Loucy (cell line): Measurements from ENCODE around the gene FBXL19.
A peak's percentile ranks its signal among the peaks of the same experiment; 100 is the strongest.

ENCODE experiments used
- H2AFZ ChIP-seq: fragments of 200-600 bp; sonication (generic); 2 replicates; pipeline ENCODE4 v1.6.0; 2016; ENCODE audit warnings: antibody characterized with exemption, mild to moderate bottlenecking, low read length, moderate library complexity
- H3F3A ChIP-seq: fragments of 200-600 bp; 2 replicates; pipeline ENCODE4 v1.6.0; 2016; ENCODE audit warnings: antibody characterized with exemption, low read depth, mild to moderate bottlenecking
- H3K27me3 ChIP-seq: fragments of 200-600 bp; sonication (generic); 2 replicates; pipeline ENCODE4 v1.6.1; 2014; ENCODE audit warnings: low read length, mild to moderate bottlenecking; ENCODE audit not compliant: insufficient read depth, poor library complexity, severe bottlenecking
- H3K36me3 ChIP-seq: fragments of 200-600 bp; sonication (generic); 2 replicates; pipeline ENCODE4 v1.6.1; 2016; ENCODE audit warnings: low read length; ENCODE audit not compliant: insufficient read depth
- H3K4me1 ChIP-seq: fragments of 200-600 bp; sonication (generic); 2 replicates; pipeline ENCODE4 v1.5.1; 2014; ENCODE audit warnings: low read length, mild to moderate bottlenecking; ENCODE audit not compliant: insufficient read depth, poor library complexity, severe bottlenecking
- H3K4me2 ChIP-seq: fragments of 200-600 bp; sonication (generic); 2 replicates; pipeline ENCODE4 v1.6.0; 2014; ENCODE audit warnings: antibody characterized with exemption, low read length, low read depth, mild to moderate bottlenecking; ENCODE audit not compliant: poor library complexity, severe bottlenecking
- H3K4me3 ChIP-seq: fragments of 200-600 bp; sonication (generic); 2 replicates; pipeline ENCODE4 v1.5.1; 2014; ENCODE audit warnings: low read length, mild to moderate bottlenecking, mixed read lengths; ENCODE audit not compliant: poor library complexity, severe bottlenecking
- H3K79me2 ChIP-seq: fragments of 200-600 bp; sonication (generic); 2 replicates; pipeline ENCODE4 v1.6.1; 2014; ENCODE audit warnings: low read length; ENCODE audit not compliant: insufficient read depth
- H3K9ac ChIP-seq: fragments of 200-600 bp; sonication (generic); 2 replicates; pipeline ENCODE4 v1.6.0; 2014; ENCODE audit warnings: mild to moderate bottlenecking, low read depth, low read length, moderate library complexity; ENCODE audit not compliant: poor library complexity, severe bottlenecking
- H3K9me2 ChIP-seq: fragments of 200-600 bp; sonication (generic); replicated peaks from 2 replicates; pipeline ENCODE4 v1.6.1; 2016; ENCODE audit warnings: low read depth, low read length, mixed read lengths
- H3K9me3 ChIP-seq: fragments of 200-600 bp; sonication (generic); 2 replicates; pipeline ENCODE4 v1.6.1; 2014; ENCODE audit warnings: mild to moderate bottlenecking, antibody characterized with exemption, low read length, low read depth; ENCODE audit not compliant: insufficient read depth
- H4K20me1 ChIP-seq: fragments of 200-600 bp; sonication (generic); 2 replicates; pipeline ENCODE4 v1.6.0; 2014; ENCODE audit warnings: antibody characterized with exemption, low read length, mild to moderate bottlenecking; ENCODE audit not compliant: insufficient read depth, poor library complexity, severe bottlenecking
- EZH2phosphoT487 ChIP-seq: fragments of 200-600 bp; IDR thresholded peaks from 2 replicates; pipeline ENCODE4 v1.6.1; 2018; ENCODE audit warnings: antibody characterized with exemption, mild to moderate bottlenecking, moderate library complexity, borderline replicate concordance
- TF ChIP-seq, protein P1 (sequence below): fragments of 200-600 bp; sonication (generic); conservative IDR thresholded peaks from 2 replicates; pipeline ENCODE4 v1.5.1; 2014; ENCODE audit warnings: mild to moderate bottlenecking, antibody characterized with exemption, low read length

FBXL19 gene

DNA sequence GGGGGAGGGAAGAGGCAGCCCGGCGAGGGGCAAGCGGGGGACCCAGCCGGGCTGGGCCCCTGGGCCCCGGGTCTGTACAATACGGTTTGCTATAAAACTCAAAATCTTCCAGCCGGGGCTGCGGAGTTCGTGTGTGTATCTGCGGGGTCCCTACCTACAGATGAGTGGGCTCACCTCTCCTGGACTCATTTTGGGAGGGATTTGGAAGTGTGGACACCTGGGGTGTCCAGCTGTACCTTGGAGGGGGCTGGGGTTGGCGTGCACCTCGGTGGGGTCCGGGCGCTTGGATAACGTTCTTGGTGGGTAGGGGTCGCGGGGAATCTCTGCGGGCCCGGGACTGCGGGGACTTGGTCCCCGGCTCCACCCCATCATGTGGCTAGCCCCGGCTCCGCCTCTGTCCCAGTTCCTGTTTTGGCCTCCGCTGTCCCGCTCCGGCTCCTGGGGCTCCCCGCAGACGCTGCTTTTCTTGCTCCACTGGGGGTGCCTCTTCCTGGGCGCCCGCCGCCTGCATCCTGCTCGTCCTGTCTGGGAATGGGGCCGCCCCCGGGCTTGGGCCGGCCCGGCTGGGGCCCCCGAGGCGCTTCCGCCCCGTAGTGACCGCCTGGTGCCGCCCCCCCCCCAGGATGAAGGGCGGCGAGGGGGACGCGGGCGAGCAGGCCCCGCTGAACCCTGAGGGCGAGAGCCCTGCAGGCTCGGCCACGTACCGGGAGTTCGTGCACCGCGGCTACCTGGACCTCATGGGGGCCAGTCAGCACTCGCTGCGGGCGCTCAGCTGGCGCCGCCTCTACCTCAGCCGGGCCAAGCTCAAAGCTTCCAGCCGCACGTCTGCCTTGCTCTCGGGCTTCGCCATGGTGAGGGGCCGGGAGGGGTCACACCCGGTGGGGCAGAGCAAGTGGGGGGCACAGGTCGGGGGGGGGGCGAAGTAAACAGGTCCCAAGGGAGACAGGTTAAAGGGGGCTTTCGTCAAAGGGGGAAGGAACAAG lies 25.6 kb downstream of the FBXL19 start, which contains the start of gene ORAI3:
TSS of gene ORAI3 (plus strand) at position 402 of the 983 bp plus-strand sequence. CDS start at position 624, 222 bp downstream.
- H3K27me3 ChIP-seq = peaks cover 7% of the 10 kb centered on the region
- H3K4me2 ChIP-seq = peak within 1 kb of the TSS; percentile 84
- H3K9me3 ChIP-seq = no peaks in the 10 kb centered on the region
- 0 out of 2 replicates have a peak within 1 kb of the TSS, but pooled peaks have one; percentile 25 for H2AFZ ChIP-seq
- H3K79me2 ChIP-seq = peaks cover 23% of the 10 kb centered on the region
- no peaks in the 10 kb centered on the region for H3F3A ChIP-seq
- H3K9me2 ChIP-seq = no peaks in the 10 kb centered on the region
- TF ChIP-seq, protein P1, sequence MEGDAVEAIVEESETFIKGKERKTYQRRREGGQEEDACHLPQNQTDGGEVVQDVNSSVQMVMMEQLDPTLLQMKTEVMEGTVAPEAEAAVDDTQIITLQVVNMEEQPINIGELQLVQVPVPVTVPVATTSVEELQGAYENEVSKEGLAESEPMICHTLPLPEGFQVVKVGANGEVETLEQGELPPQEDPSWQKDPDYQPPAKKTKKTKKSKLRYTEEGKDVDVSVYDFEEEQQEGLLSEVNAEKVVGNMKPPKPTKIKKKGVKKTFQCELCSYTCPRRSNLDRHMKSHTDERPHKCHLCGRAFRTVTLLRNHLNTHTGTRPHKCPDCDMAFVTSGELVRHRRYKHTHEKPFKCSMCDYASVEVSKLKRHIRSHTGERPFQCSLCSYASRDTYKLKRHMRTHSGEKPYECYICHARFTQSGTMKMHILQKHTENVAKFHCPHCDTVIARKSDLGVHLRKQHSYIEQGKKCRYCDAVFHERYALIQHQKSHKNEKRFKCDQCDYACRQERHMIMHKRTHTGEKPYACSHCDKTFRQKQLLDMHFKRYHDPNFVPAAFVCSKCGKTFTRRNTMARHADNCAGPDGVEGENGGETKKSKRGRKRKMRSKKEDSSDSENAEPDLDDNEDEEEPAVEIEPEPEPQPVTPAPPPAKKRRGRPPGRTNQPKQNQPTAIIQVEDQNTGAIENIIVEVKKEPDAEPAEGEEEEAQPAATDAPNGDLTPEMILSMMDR = no peak
- no peak for TF ChIP-seq EZH2phosphoT487
- H3K9ac ChIP-seq = peak within 1 kb of the TSS; percentile 99
- peaks cover 25% of the 10 kb centered on the region for H3K4me1 ChIP-seq
- H3K4me3 ChIP-seq = peak within 1 kb of the TSS; percentile 90
- peaks cover 14% of the 10 kb centered on the region; the same call in 1 of the 2 replicates for H3K36me3 ChIP-seq
- H4K20me1 ChIP-seq = peaks cover 3% of the 10 kb centered on the region

DNA sequence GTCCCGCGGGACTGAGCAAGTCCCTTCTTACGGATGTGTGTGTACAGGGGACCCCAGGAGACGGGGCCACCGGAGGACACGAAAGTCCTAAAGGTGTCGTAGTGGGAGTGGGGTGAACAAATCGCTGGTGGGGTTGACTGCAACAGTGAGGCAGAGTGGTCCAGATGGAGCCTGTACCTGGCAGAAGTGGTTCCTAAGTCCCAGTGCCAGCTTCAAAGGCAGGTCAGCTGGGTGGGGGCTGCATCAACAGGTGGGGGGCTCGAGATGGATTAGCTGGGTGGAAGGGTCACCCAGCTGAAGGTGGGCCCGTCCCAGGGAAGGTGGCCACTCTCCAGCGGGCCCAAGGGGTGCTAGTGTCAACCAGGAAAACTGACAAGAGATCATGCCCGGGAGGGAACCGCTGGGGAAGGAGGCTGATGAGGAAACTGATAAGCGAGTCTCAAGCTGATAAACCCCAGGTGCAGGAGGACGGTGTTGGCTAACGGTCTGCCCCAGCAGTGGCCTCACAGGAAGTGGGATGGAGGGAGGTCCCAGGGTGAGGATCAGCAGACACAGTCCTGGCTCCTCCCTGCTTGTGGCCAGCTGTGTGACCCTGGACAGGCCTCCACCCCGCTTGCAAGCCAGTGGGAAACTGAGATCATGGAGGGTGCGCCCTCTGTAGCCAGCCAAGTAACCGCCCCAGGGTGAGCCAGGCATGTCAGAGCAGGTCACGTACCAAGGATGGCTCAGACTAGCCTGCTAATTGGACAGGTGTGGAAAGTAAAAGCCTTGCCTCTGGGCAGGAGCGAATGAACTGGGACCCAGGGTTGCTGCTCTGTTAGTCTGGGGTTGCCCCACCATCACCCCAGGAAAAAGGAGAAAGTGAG lies 26.5 kb downstream of the FBXL19 start:
- Histone ChIP-seq H3K4me2 (peak overlapping the region; percentile 84), H4K20me1 (peaks cover 3% of the 10 kb centered on the region), H3K9ac (peak overlapping the region; percentile 99), H3K4me3 (peak overlapping the region; percentile 90), H3K4me1 (peaks cover 25% of the 10 kb centered on the region), H3F3A (0 out of 2 replicates have a peak, but pooled peaks cover 6% of the 10 kb centered on the region), H3K79me2 (peaks cover 23% of the 10 kb centered on the region), H3K27me3 (peaks cover 7% of the 10 kb centered on the region), H3K36me3 (peaks cover 6% of the 10 kb centered on the region; the same call in 1 of the 2 replicates), H2AFZ (no peak overlapping the region), H3K9me3 (no peaks in the 10 kb centered on the region), H3K9me2 (no peaks in the 10 kb centered on the region)
- TF ChIP-seq, protein P1 = peak; percentile 53
- TF ChIP-seq EZH2phosphoT487 = no peak

DNA sequence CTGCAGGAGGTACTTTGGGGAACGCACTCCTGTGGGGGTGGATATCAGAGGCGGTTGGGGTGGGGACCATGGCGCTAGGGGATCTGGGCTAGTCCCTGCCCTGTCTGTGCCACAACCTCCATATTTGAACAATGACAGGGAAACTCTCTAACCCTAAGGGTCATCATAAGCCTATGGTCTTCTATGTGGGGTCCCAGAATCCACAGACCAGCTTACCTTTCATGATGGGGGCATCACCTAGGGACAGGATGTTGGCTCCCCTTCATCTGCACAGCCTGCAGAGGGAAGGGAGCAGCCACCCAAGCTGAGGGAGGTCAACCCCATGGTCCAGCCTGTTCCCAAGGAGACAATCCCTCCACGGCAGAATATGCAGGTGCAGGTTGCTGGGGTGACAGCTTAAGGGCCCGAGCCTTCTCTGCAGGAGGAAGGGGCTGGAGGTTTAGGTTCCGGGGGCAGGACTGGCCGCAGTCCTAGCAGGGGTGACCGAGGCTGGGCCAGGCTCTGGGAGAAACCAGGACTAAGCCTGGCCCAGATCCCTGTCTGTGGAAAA lies 27.2 kb downstream of the FBXL19 start:
- Histone ChIP-seq H3K4me2 (peak overlapping the region; percentile 84), H3K79me2 (peaks cover 23% of the 10 kb centered on the region), H3K9ac (peak overlapping the region; percentile 99), H3K4me3 (peak overlapping the region; percentile 90), H3F3A (0 out of 2 replicates have a peak, but pooled peaks cover 6% of the 10 kb centered on the region), H3K4me1 (peaks cover 25% of the 10 kb centered on the region), H2AFZ (no peak overlapping the region), H3K9me2 (no peaks in the 10 kb centered on the region), H4K20me1 (peaks cover 3% of the 10 kb centered on the region), H3K9me3 (no peaks in the 10 kb centered on the region), H3K27me3 (peaks cover 7% of the 10 kb centered on the region), H3K36me3 (peaks cover 4% of the 10 kb centered on the region; the same call in 1 of the 2 replicates)
- no peak for TF ChIP-seq EZH2phosphoT487
- TF ChIP-seq, protein P1 = no peak
